K562 (cell line): Measurements from ENCODE around the gene SIX1. TPM values are rescaled to one million over a fixed set of nuclear protein-coding genes. Genes with fewer than 3 reads are reported as not detected.

Experiments
- ATAC-seq: fragments of 200-7000 bp; cut with Tn5 transposase; 3 replicates; pipeline ENCODE4 v1.9.1; 2020; ENCODE audit warnings: moderate library complexity
- BruUV-seq: library from RNA; stranded (reverse); fragments of 400-500 nt; replicated peaks from 2 replicates; lab custom pipeline; 2021; lab: Mats Ljungman, UMichigan
- CTCF ChIA-PET: fragments of 300-600 bp; formaldehyde crosslinking; extraction: SDS; loops from one replicate; lab custom pipeline; 2021; ENCODE audit warnings: low intra/inter-chr PET ratio; lab: Yijun Ruan, JAX
- POLR2A ChIA-PET: fragments of 300-600, 350-650 bp; sonication (Branson Sonifier 250); formaldehyde crosslinking; extraction: SDS; loops from one replicate; lab custom pipeline; 2021; ENCODE audit warnings: antibody characterized with exemption, inconsistent platforms; lab: Yijun Ruan, JAX
- DNase-seq, 4 experiments: peaks; one replicate each; pipeline versions ENCODE4 v3.0.0 to v3.0.0-alpha.2; 2011 to 2018; ENCODE audit warnings: low spot score in 3 of 4, mixed read lengths in 3 of 4; ENCODE audit errors: extremely low read depth in 1 of 4
- FAIRE-seq: peaks from 2 replicates; lab custom pipeline; 2011; peaks lifted over from hg19 to GRCh38; lab: Jason Lieb, UNC
- H2AFZ ChIP-seq: 2 replicates; pipeline ENCODE4 v1.6.0; 2011; ENCODE audit warnings: low read depth, low read length, control low read depth, inconsistent platforms
- H3K27ac ChIP-seq: fragments of 200-600 bp; 3 replicates; pipeline ENCODE4 v1.8.0; 2011; ENCODE audit warnings: low read depth, mild to moderate bottlenecking, control low read depth, inconsistent platforms, low read length, moderate library complexity, mixed read lengths; ENCODE audit errors: extremely low read depth
- H3K27me3 ChIP-seq, 2 experiments: fragments of 300-600 bp in 1 of 2; 2 replicates in 1 of 2; 3 replicates in 1 of 2; pipeline versions ENCODE4 v1.6.0 to v1.8.0; 2011; ENCODE audit warnings: inconsistent platforms in 2 of 2, low read length in 2 of 2, mild to moderate bottlenecking in 1 of 2, mixed read lengths in 1 of 2, moderate library complexity in 1 of 2; ENCODE audit not compliant: control insufficient read depth in 2 of 2, insufficient read depth in 2 of 2
- H3K36me3 ChIP-seq: fragments of 300-600 bp; 3 replicates; pipeline ENCODE4 v1.8.0; 2011; ENCODE audit warnings: mild to moderate bottlenecking, low read length, inconsistent platforms; ENCODE audit not compliant: control insufficient read depth, insufficient read depth
- H3K4me1 ChIP-seq, 2 experiments: fragments of 200-600 bp in 1 of 2; replicated peaks in 1 of 2; 2 replicates in 1 of 2; 3 replicates in 1 of 2; pipeline versions ENCODE4 v1.5.1 to v1.8.0; 2011; ENCODE audit warnings: inconsistent platforms in 2 of 2, low read length in 2 of 2, mild to moderate bottlenecking in 1 of 2, mixed read lengths in 1 of 2, moderate library complexity in 1 of 2; ENCODE audit not compliant: control insufficient read depth in 2 of 2, insufficient read depth in 2 of 2
- H3K4me2 ChIP-seq: 2 replicates; pipeline ENCODE4 v1.6.1; 2011; ENCODE audit warnings: low read length, control low read depth, inconsistent platforms, mixed read lengths; ENCODE audit not compliant: insufficient read depth
- H3K4me3 ChIP-seq: fragments of 200-600 bp; sonication (generic), shearing (Covaris generic); 2 replicates; pipeline ENCODE4 v1.5.1; 2016; ENCODE audit warnings: control low read depth, inconsistent platforms
- H3K79me2 ChIP-seq: fragments of 200-600 bp; 3 replicates; pipeline ENCODE4 v1.8.0; 2011; ENCODE audit warnings: low read length, inconsistent platforms; ENCODE audit not compliant: control insufficient read depth, insufficient read depth
- H3K9ac ChIP-seq, 2 experiments: 2 replicates each; pipeline versions ENCODE4 v1.6.0 to v1.6.1; 2011; ENCODE audit warnings: low read depth in 2 of 2, low read length in 2 of 2, control low read depth in 1 of 2, inconsistent platforms in 1 of 2, mild to moderate bottlenecking in 1 of 2, mixed read lengths in 1 of 2; ENCODE audit not compliant: insufficient read depth in 1 of 2
- H3K9me1 ChIP-seq: one replicate; pipeline ENCODE4 v1.6.0; 2011; ENCODE audit warnings: inconsistent platforms, mild to moderate bottlenecking, low read length, moderate library complexity; ENCODE audit not compliant: control insufficient read depth, insufficient read depth
- H3K9me3 ChIP-seq: replicated peaks from 2 replicates; pipeline ENCODE4 v1.5.1; 2011; ENCODE audit warnings: low read depth, low read length, inconsistent platforms; ENCODE audit not compliant: control insufficient read depth, insufficient read depth
- H4K20me1 ChIP-seq: replicated peaks from 2 replicates; pipeline ENCODE4 v1.6.1; 2011; ENCODE audit warnings: low read length, inconsistent platforms, mixed read lengths; ENCODE audit not compliant: control insufficient read depth, insufficient read depth
- BRD9 ChIP-seq: fragments of 450-650 bp; IDR thresholded peaks from 2 replicates; pipeline ENCODE4 v1.6.1; 2018; ENCODE audit warnings: low read depth; ENCODE audit not compliant: partially characterized antibody
- CEBPG ChIP-seq, 3 experiments: fragments of 200-800 bp in 1 of 3; sonication (Bioruptor generic) in 1 of 3; sonication (generic) in 1 of 3; formaldehyde crosslinking in 1 of 3; IDR thresholded peaks in 2 of 3; conservative IDR thresholded peaks in 1 of 3; 2 replicates each; pipeline versions ENCODE4 v1.6.1 to v1.8.0; 2016 to 2022; ENCODE audit warnings: missing compliant biosample characterization in 2 of 3, missing genetic modification characterization in 2 of 3, mild to moderate bottlenecking in 1 of 3, missing genetic modification reagents in 1 of 3
- E2F3 ChIP-seq: fragments of 250-450 bp; sonication (Bioruptor Pico); IDR thresholded peaks from 2 replicates; pipeline ENCODE4 v1.4.0; 2020; ENCODE audit warnings: mild to moderate bottlenecking
- FOXO4 ChIP-seq: fragments of 450-650 bp; formaldehyde crosslinking; IDR thresholded peaks from 2 replicates; pipeline ENCODE4 v1.4.0; 2020; ENCODE audit warnings: mild to moderate bottlenecking, moderate library complexity
- GABPB1 ChIP-seq: sonication (generic); formaldehyde crosslinking; IDR thresholded peaks from 2 replicates; pipeline ENCODE4 v1.8.0; 2022; ENCODE audit warnings: mild to moderate bottlenecking, missing genetic modification reagents
- HDAC2 ChIP-seq: fragments of 450-650 bp; IDR thresholded peaks from 2 replicates; pipeline ENCODE4 v1.6.1; 2016; ENCODE audit warnings: mild to moderate bottlenecking
- ILF3 ChIP-seq: fragments of 450-650 bp; IDR thresholded peaks from 2 replicates; pipeline ENCODE4 v1.6.1; 2018; ENCODE audit warnings: antibody characterized with exemption, mild to moderate bottlenecking, moderate library complexity, borderline replicate concordance
- KAT7 ChIP-seq: sonication (generic); formaldehyde crosslinking; IDR thresholded peaks from 2 replicates; pipeline ENCODE4 v1.8.0; 2022; ENCODE audit warnings: missing genetic modification reagents, mild to moderate bottlenecking, borderline replicate concordance
- MEF2A ChIP-seq: IDR thresholded peaks from 2 replicates; pipeline ENCODE4 v1.6.1; 2011; ENCODE audit warnings: low read depth, mild to moderate bottlenecking, low read length, moderate library complexity; ENCODE audit not compliant: control insufficient read depth
- RFX1 ChIP-seq: fragments of 450-650 bp; IDR thresholded peaks from 2 replicates; pipeline ENCODE4 v1.6.1; 2016; ENCODE audit warnings: mild to moderate bottlenecking, moderate library complexity
- SP2 ChIP-seq: IDR thresholded peaks from 2 replicates; pipeline ENCODE4 v1.6.1; 2011; ENCODE audit warnings: mild to moderate bottlenecking, low read depth, low read length, moderate library complexity; ENCODE audit not compliant: poor library complexity, severe bottlenecking; ENCODE audit errors: extremely low read depth
- SRSF7 ChIP-seq: fragments of 200-400 bp; formaldehyde crosslinking; optimal IDR thresholded peaks from 2 replicates; pipeline ENCODE3; 2017; ENCODE audit warnings: mild to moderate bottlenecking, low read depth, low read length
- SUPT5H ChIP-seq: fragments of 450-650 bp; IDR thresholded peaks from 2 replicates; pipeline ENCODE4 v1.6.1; 2016
- TGIF2 ChIP-seq: sonication (generic); formaldehyde crosslinking; IDR thresholded peaks from 2 replicates; pipeline ENCODE4 v1.8.1; 2022; ENCODE audit warnings: mild to moderate bottlenecking, missing genetic modification reagents, moderate library complexity
- ZNF24 ChIP-seq: fragments of 450-650 bp; IDR thresholded peaks from 2 replicates; pipeline ENCODE4 v1.6.1; 2016
- ZNF311 ChIP-seq: fragments of 250-450 bp; sonication (Bioruptor Pico); IDR thresholded peaks from 2 replicates; pipeline ENCODE4 v1.4.0; 2020; ENCODE audit warnings: mild to moderate bottlenecking, moderate library complexity
- ZNF644 ChIP-seq: fragments of 200-800 bp; sonication (Bioruptor generic); IDR thresholded peaks from 2 replicates; pipeline ENCODE4 v1.6.1; 2016; ENCODE audit warnings: low read depth, missing genetic modification characterization, missing compliant biosample characterization
- WGBS: fragments of 100-300 bp; shearing (Covaris generic); methylation state at CpG from one replicate; pipeline ENCODE4 v1.1.6; 2016; ENCODE audit warnings: low coverage, mixed read lengths; ENCODE audit not compliant: insufficient coverage; ENCODE audit errors: missing lambda C conversion rate; 5-methylcytosine and 5-hydroxymethylcytosine counted together
- in situ Hi-C: fragments of 300-500 bp; cut with MboI; formaldehyde crosslinking; loops from 4 replicates; pipeline ENCODE4 v1.15.0; 2018; ENCODE audit warnings: inconsistent platforms, mixed read lengths
- intact Hi-C: fragments of 100-400 bp; cut with micrococcal nuclease; formaldehyde crosslinking; loops from 2 replicates; pipeline ENCODE4 v1.14.2; 2022
- polyA plus RNA-seq, 8 experiments: library from polyadenylated mRNA; depleted of rRNA in 4 of 8; stranded (reverse) in 5 of 8; unstranded in 3 of 8; fragments of >200 nt; fragmentation: Nextera tagmentation in 2 of 8; fragmentation: Illumina TruSeq in 1 of 8; extraction: Ambion mirVana in 2 of 8; extraction: Trizol in 1 of 8; gene quantifications; 2 replicates each; pipeline versions ENCODE4 v1.2.1 to v1.2.3, GENCODE V29; 2011 to 2014; ENCODE audit warnings: inconsistent platforms in 1 of 8, missing spikeins in 1 of 8
- total RNA-seq, 7 experiments: library from RNA; depleted of rRNA in 6 of 7; stranded (reverse); fragments of >200 nt in 6 of 7; fragmentation: Illumina TruSeq in 2 of 7; extraction: Trizol in 2 of 7; gene quantifications; 2 replicates each; pipeline versions ENCODE4 v1.2.1 to v1.2.3, GENCODE V29; 2011 to 2021; ENCODE audit warnings: low replicate concordance in 1 of 7

SIX1 gene
- total and polyA plus RNA-seq, 9 of the 15 experiments (the other 6 are each of a cell fraction or from before 2014, with no cell fraction given): 0.27 to 0.80 (median 0.45) TPM

GRCh38 chr14:60665177-60665550 lies 15.9 kb upstream of the SIX1 start:
- no TSS peak for BruUV-seq
- no peaks in the 10 kb centered on the region for H3K4me1 ChIP-seq
- 0% methylated on average over 3 of the region's 3 CpGs for WGBS
- no peaks in the 10 kb centered on the region for H3K36me3 ChIP-seq
- no peak overlapping the region for H3K4me2 ChIP-seq
- H3K27me3 ChIP-seq: no peaks in the 10 kb centered on the region
- H3K9me3 ChIP-seq: no peaks in the 10 kb centered on the region
- no peaks in the 10 kb centered on the region for H3K9me1 ChIP-seq
- no peak for TF ChIP-seq KAT7 (CRISPR knock-in tag)
- TF ChIP-seq RFX1: no peak
- TF ChIP-seq MEF2A: no peak
- TF ChIP-seq SUPT5H: no peak
- TF ChIP-seq ILF3: no peak
- TF ChIP-seq ZNF24: no peak
- no peak for TF ChIP-seq ZNF644
- TF ChIP-seq SP2: no peak
- TF ChIP-seq FOXO4: no peak
- TF ChIP-seq BRD9: no peak
- TF ChIP-seq HDAC2: no peak
- no peak for TF ChIP-seq E2F3
- no peak for TF ChIP-seq SRSF7
- no peak for TF ChIP-seq TGIF2 (CRISPR knock-in tag)
- no peak for TF ChIP-seq CEBPG (CRISPR knock-in tag; IDR thresholded peaks at IDR 0.05)
- no peak for TF ChIP-seq CEBPG (tag; conservative IDR thresholded peaks at IDR 0.05 in 1 of 2, IDR thresholded peaks at IDR 0.05 in 1 of 2)
- TF ChIP-seq ZNF311 (CRISPR knock-in tag): no peak
- TF ChIP-seq GABPB1 (CRISPR knock-in tag): no peak
- FAIRE-seq (no peak), DNase-seq (no peak), ATAC-seq (no peak)
- intact Hi-C loops (no loop called here), in situ Hi-C loops (no loop called here)
- ChIA-PET POLR2A (no interaction called here), CTCF (no interaction called here)
- no peak overlapping the region for H3K4me3 ChIP-seq
- H4K20me1 ChIP-seq: no peaks in the 10 kb centered on the region
- H3K9ac ChIP-seq: no peak overlapping the region
- H3K79me2 ChIP-seq: no peaks in the 10 kb centered on the region
- no peak overlapping the region for H3K27ac ChIP-seq
- H2AFZ ChIP-seq: no peak overlapping the region
